Astrocyte of the spinal cord (primary cell): Measurements from ENCODE around the gene STK32B.

ENCODE experiments used
- DNase-seq: peaks from one replicate; pipeline ENCODE4 v3.0.0; 2011; ENCODE audit warnings: low read depth, low spot score
- H3K4me3 ChIP-seq: 2 replicates; pipeline ENCODE4 v1.5.1; 2011; ENCODE audit warnings: low read depth, mild to moderate bottlenecking, low read length, moderate library complexity
- in situ Hi-C: cut with HindIII; loops from 2 replicates; pipeline ENCODE4 v1.10.0; 2017; ENCODE audit warnings: low sequenced_read_pairs
- TF ChIP-seq, protein P1 (sequence below): IDR thresholded peaks from 2 replicates; pipeline ENCODE4 v1.5.1; 2012; ENCODE audit warnings: low read depth, mild to moderate bottlenecking, low read length, inconsistent platforms

Gene STK32B

DNA sequence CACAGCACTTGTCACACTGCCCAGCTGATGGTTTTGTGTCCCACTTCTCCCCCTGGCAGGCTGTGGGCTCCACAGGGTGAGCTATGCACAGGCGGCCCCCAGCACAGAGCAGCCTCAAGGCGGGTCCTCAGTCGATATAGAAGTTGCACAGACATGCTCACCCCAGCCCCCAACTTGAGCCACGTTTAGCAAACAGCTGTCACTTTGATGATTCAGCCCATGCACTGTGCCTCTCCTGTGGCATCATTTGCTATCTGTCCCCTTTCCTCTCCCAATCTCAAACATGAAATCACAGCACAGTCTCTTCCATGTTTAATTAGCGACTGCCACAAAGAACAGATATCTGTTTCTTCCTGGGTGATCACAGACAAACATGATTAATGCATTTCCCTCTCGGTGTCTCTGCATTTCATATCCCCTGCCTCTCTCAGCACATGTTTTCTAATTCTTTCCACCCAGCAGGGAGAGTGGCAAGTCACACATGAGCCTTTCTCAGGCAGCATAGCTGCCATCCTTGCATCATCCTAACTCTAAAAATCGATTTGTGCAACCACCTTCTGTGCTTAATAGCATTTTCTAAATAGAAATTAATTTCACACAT lies 452.2 kb downstream of the STK32B start:
- DNase-seq = no peak
- TF ChIP-seq, protein P1, sequence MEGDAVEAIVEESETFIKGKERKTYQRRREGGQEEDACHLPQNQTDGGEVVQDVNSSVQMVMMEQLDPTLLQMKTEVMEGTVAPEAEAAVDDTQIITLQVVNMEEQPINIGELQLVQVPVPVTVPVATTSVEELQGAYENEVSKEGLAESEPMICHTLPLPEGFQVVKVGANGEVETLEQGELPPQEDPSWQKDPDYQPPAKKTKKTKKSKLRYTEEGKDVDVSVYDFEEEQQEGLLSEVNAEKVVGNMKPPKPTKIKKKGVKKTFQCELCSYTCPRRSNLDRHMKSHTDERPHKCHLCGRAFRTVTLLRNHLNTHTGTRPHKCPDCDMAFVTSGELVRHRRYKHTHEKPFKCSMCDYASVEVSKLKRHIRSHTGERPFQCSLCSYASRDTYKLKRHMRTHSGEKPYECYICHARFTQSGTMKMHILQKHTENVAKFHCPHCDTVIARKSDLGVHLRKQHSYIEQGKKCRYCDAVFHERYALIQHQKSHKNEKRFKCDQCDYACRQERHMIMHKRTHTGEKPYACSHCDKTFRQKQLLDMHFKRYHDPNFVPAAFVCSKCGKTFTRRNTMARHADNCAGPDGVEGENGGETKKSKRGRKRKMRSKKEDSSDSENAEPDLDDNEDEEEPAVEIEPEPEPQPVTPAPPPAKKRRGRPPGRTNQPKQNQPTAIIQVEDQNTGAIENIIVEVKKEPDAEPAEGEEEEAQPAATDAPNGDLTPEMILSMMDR = no peak
- in situ Hi-C loops = no loop called here
- no peak overlapping the region for H3K4me3 ChIP-seq

DNA sequence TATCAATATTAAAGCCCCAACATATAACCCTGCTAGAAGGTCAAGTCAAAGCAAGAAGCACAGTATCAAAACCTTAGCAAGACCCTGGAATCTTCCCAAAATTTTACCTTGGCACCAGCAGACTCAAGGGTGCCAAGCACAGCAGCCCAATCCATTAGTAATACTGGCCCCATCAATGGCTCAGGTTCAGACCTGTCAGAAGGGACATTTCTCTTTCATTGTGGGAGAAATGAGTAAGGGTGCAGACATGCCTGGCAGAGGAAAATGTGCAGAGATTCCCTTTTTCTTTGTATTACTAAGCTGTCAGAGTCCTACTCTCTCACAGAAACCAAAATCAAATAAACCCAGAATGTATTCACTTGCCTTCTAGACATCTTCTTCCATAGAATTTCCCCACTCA lies 453.2 kb downstream of the STK32B start:
- DNase-seq = no peak
- H3K4me3 ChIP-seq = no peak overlapping the region
- TF ChIP-seq, protein P1 = no peak
- in situ Hi-C loops = no loop called here

GRCh38 chr4:5510504-5510903 lies 459.2 kb downstream of the STK32B start:
- in situ Hi-C loops = no loop called here
- TF ChIP-seq, protein P1 = no peak
- no peak for DNase-seq
- no peak overlapping the region for H3K4me3 ChIP-seq

DNA sequence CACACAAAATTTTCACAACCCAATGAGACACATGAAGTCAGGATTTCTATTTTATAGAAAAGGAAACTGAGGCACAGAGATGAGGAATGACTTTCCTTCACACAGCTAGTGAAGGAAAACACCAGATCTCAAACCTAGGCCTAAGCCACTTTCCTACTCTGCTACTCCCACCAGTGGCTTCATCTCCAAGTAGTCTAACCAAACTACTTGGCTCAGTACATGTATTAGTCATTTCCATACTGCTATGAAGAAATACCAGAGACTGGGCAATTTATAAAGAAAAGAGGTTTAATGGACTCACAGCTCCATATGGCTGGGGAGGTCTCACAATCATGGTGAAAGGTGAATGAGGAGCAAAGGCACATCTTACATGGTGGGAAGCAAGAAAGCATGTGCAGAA lies 460.5 kb downstream of the STK32B start:
- TF ChIP-seq, protein P1 = no peak
- in situ Hi-C loops = no loop called here
- peak; percentile 28 for DNase-seq
- H3K4me3 ChIP-seq = no peak overlapping the region

GRCh38 chr4:5515646-5516045 lies 464.4 kb downstream of the STK32B start:
- DNase-seq = no peak
- in situ Hi-C loops = no loop called here
- H3K4me3 ChIP-seq = no peak overlapping the region
- TF ChIP-seq, protein P1 = no peak

- H3K4me3 ChIP-seq = no peak overlapping the region
- TF ChIP-seq, protein P1 = no peak
- in situ Hi-C loops = no loop called here
- DNase-seq = no peak
Observed at GRCh38 chr4:5517372-5517771, 466.1 kb downstream of the STK32B start.
